GM12878 (cell line): Measurements from ENCODE around the gene SYK.

Source experiments
- KDM1A ChIP-seq: fragments of 200-600 bp; sonication (generic); IDR thresholded peaks from 2 replicates; pipeline ENCODE4 v1.6.1; 2016; ENCODE audit warnings: borderline replicate concordance
- POLR2A ChIP-seq: IDR thresholded peaks from 2 replicates; pipeline ENCODE4 v1.6.1; 2011; ENCODE audit warnings: low read depth, mild to moderate bottlenecking, low read length
- RB1 ChIP-seq: fragments of 450-650 bp; formaldehyde crosslinking; IDR thresholded peaks from 2 replicates; pipeline ENCODE4 v1.6.1; 2017; ENCODE audit warnings: mild to moderate bottlenecking, borderline replicate concordance
- YBX1 ChIP-seq: fragments of 450-650 bp; IDR thresholded peaks from 2 replicates; pipeline ENCODE4 v1.6.1; 2016; ENCODE audit warnings: antibody characterized with exemption
- ZBED1 ChIP-seq: IDR thresholded peaks from 2 replicates; pipeline ENCODE4 v1.6.1; 2016; ENCODE audit warnings: borderline replicate concordance
- ZNF274 ChIP-seq: IDR thresholded peaks from one replicate; pipeline ENCODE4 v1.8.0; 2011; ENCODE audit not compliant: insufficient read length, insufficient read depth
- TF ChIP-seq, protein P1 (sequence below): IDR thresholded peaks from 2 replicates; pipeline ENCODE4 v1.6.1; 2011; ENCODE audit warnings: low read depth, mild to moderate bottlenecking, low read length, moderate library complexity, borderline replicate concordance; ENCODE audit errors: extremely low read depth
- TF ChIP-seq, protein P2 (sequence below): IDR thresholded peaks from 2 replicates; pipeline ENCODE4 v1.6.1; 2012; ENCODE audit warnings: mild to moderate bottlenecking, low read depth, low read length
- TF ChIP-seq, protein P3 (sequence below), 3 experiments: IDR thresholded peaks in 2 of 3; conservative IDR thresholded peaks in 1 of 3; 2 replicates each; pipeline ENCODE4 v1.5.1; 2011; ENCODE audit warnings: low read depth in 3 of 3, low read length in 3 of 3, mild to moderate bottlenecking in 3 of 3, control low read depth in 2 of 3, moderate library complexity in 2 of 3, inconsistent platforms in 1 of 3, mixed read lengths in 1 of 3; ENCODE audit not compliant: control insufficient read depth in 2 of 3, insufficient read depth in 1 of 3; ENCODE audit errors: extremely low read depth in 1 of 3

DNA sequence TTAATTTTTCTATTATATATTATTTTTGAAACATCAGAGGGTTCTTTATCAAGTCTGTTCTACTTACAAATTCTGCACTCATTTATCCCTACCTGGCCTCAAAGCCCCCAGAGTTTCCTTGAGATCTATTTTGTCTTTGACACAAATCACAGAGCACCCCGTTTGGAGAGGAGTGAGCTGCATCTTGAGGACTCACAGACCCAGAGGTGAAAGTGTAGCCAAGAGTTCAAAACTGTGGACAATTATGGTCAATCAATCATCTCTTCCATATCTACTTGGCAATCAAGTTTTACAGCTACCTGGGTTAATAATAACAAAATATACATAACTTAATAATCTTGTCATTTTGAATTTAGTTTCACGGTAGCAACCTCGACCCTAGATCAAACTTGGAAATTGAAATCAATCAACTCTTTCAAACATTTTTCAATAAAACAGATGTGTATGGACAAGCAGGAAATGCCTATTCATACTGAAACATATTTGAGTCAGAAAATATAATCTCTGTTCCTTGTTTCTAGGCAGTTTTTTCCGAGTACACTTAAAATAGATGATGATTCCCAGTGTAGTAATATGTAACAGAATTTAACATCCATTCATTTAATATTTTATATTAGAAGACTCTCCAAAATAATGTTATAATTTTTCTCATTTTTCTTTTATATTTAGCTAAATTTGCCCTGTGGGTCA lies 13.7 kb upstream of the SYK start:
- no peak for TF ChIP-seq RB1
- no peak for TF ChIP-seq POLR2A
- TF ChIP-seq, protein P1, sequence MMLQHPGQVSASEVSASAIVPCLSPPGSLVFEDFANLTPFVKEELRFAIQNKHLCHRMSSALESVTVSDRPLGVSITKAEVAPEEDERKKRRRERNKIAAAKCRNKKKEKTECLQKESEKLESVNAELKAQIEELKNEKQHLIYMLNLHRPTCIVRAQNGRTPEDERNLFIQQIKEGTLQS, result no peak
- no peak for TF ChIP-seq YBX1
- TF ChIP-seq KDM1A, result no peak
- TF ChIP-seq, protein P2, sequence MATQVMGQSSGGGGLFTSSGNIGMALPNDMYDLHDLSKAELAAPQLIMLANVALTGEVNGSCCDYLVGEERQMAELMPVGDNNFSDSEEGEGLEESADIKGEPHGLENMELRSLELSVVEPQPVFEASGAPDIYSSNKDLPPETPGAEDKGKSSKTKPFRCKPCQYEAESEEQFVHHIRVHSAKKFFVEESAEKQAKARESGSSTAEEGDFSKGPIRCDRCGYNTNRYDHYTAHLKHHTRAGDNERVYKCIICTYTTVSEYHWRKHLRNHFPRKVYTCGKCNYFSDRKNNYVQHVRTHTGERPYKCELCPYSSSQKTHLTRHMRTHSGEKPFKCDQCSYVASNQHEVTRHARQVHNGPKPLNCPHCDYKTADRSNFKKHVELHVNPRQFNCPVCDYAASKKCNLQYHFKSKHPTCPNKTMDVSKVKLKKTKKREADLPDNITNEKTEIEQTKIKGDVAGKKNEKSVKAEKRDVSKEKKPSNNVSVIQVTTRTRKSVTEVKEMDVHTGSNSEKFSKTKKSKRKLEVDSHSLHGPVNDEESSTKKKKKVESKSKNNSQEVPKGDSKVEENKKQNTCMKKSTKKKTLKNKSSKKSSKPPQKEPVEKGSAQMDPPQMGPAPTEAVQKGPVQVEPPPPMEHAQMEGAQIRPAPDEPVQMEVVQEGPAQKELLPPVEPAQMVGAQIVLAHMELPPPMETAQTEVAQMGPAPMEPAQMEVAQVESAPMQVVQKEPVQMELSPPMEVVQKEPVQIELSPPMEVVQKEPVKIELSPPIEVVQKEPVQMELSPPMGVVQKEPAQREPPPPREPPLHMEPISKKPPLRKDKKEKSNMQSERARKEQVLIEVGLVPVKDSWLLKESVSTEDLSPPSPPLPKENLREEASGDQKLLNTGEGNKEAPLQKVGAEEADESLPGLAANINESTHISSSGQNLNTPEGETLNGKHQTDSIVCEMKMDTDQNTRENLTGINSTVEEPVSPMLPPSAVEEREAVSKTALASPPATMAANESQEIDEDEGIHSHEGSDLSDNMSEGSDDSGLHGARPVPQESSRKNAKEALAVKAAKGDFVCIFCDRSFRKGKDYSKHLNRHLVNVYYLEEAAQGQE, result no peak
- TF ChIP-seq, protein P3, sequence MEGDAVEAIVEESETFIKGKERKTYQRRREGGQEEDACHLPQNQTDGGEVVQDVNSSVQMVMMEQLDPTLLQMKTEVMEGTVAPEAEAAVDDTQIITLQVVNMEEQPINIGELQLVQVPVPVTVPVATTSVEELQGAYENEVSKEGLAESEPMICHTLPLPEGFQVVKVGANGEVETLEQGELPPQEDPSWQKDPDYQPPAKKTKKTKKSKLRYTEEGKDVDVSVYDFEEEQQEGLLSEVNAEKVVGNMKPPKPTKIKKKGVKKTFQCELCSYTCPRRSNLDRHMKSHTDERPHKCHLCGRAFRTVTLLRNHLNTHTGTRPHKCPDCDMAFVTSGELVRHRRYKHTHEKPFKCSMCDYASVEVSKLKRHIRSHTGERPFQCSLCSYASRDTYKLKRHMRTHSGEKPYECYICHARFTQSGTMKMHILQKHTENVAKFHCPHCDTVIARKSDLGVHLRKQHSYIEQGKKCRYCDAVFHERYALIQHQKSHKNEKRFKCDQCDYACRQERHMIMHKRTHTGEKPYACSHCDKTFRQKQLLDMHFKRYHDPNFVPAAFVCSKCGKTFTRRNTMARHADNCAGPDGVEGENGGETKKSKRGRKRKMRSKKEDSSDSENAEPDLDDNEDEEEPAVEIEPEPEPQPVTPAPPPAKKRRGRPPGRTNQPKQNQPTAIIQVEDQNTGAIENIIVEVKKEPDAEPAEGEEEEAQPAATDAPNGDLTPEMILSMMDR (IDR thresholded peaks at IDR 0.05 in 2 of 3, conservative IDR thresholded peaks at IDR 0.05 in 1 of 3; ENCODE audit: control insufficient read depth in 2 of 3, extremely low read depth in 1 of 3, insufficient read depth in 1 of 3, low read depth in 3 of 3, low read length in 3 of 3), result no peak
- TF ChIP-seq ZBED1, result 0 out of 2 replicates have a peak, but pooled peaks have one; percentile 18
- TF ChIP-seq ZNF274, result no peak
